Coronary artery (tissue), 2 donors: Measurements from ENCODE around the gene PGAP6.
A peak's percentile ranks its signal among the peaks of the same experiment; 100 is the strongest.

ENCODE experiments used
- DNase-seq: peaks from one replicate; pipeline ENCODE4 v3.0.0-alpha.2; 2017; ENCODE audit warnings: low spot score
- H3K27ac ChIP-seq, 2 donors: fragments of 200-600 bp; sonication (generic); one replicate each; pipeline ENCODE4 v1.5.1; 2016 to 2019
- H3K4me3 ChIP-seq: fragments of 200-600 bp; sonication (generic); 2 replicates; pipeline ENCODE4 v1.5.1; 2016; ENCODE audit warnings: mild to moderate bottlenecking, moderate library complexity
- CTCF ChIP-seq: fragments of 200-600 bp; sonication (generic); IDR thresholded peaks from one replicate; pipeline ENCODE4 v1.5.1; 2019; ENCODE audit warnings: antibody characterized with exemption

Gene PGAP6

GRCh38 chr16:372302-372983, 9.3 kb downstream of the PGAP6 start:
- Histone ChIP-seq H3K27ac (no peak overlapping the region), H3K4me3 (no peak overlapping the region)
- TF ChIP-seq CTCF, result no peak
- DNase-seq, result no peak

GRCh38 chr16:371515-372301, 10.1 kb downstream of the PGAP6 start:
- no peak overlapping the region for H3K4me3 ChIP-seq
- H3K27ac ChIP-seq, result no peak overlapping the region
- TF ChIP-seq CTCF, result no peak
- DNase-seq, result no peak

- no peak for DNase-seq
- no peak for TF ChIP-seq CTCF
- peak overlapping the region; percentile 35 to 68 for H3K27ac ChIP-seq
- peak overlapping the region; percentile 73 for H3K4me3 ChIP-seq
These were observed 10.7 kb downstream of the PGAP6 start for GRCh38 chr16:370979-371514.

GRCh38 chr16:370443-370842, 11.3 kb downstream of the PGAP6 start, which contains the start of gene MRPL28:
TSS of gene MRPL28 (minus strand) at chr16:370538. CDS start at chr16:370218, 320 bp downstream.
- peak; percentile 95 for DNase-seq
- Histone ChIP-seq H3K27ac (peak within 1 kb of the TSS; percentile 35 to 68), H3K4me3 (peak within 1 kb of the TSS; percentile 73)
- no peak for TF ChIP-seq CTCF

- DNase-seq, result no peak
- Histone ChIP-seq H3K4me3 (peak overlapping the region; percentile 73), H3K27ac (peak overlapping the region in 1 of 2 donors; percentile 68)
- no peak for TF ChIP-seq CTCF
These were observed 11.8 kb downstream of the PGAP6 start for GRCh38 chr16:369866-370436.

GRCh38 chr16:369275-369865, 12.4 kb downstream of the PGAP6 start:
- no peak overlapping the region for H3K27ac ChIP-seq
- H3K4me3 ChIP-seq, result peak overlapping the region; percentile 73
- no peak for DNase-seq
- no peak for TF ChIP-seq CTCF
